HG02623 (cell line): ENCODE results near the gene RAD51AP2.
"Not testable (repeated sequence)": the region's sequence is repeated elsewhere in the genome, so short reads cannot be mapped to it uniquely, and the experiment has no call there.

ENCODE experiments used
- ATAC-seq: cut with Tn5 transposase; IDR thresholded peaks from one replicate; pipeline ENCODE4 v1.9.1; 2021; ENCODE audit warnings: moderate library complexity; ENCODE audit not compliant: unreplicated experiment

Gene RAD51AP2

GRCh38 chr2:17538022-17538843 lies 20.0 kb upstream of the RAD51AP2 start:
- peak; percentile 20 for ATAC-seq

- ATAC-seq: no peak
Observed at GRCh38 chr2:17536416-17536815, 18.2 kb upstream of the RAD51AP2 start.

GRCh38 chr2:17533546-17533945 lies 15.3 kb upstream of the RAD51AP2 start:
- ATAC-seq: no peak

- ATAC-seq: no peak
Observed at GRCh38 chr2:17529771-17530170, 11.5 kb upstream of the RAD51AP2 start.

GRCh38 chr2:17522303-17522702 lies 4.1 kb upstream of the RAD51AP2 start:
- ATAC-seq: no peak

GRCh38 chr2:17521621-17522020 lies 3.4 kb upstream of the RAD51AP2 start:
- ATAC-seq: no peak

GRCh38 chr2:17520761-17521160 lies 2.5 kb upstream of the RAD51AP2 start:
- no peak for ATAC-seq

- ATAC-seq: no peak
Observed at GRCh38 chr2:17519486-17519885, 1.2 kb upstream of the RAD51AP2 start.

- peak; percentile 16 for ATAC-seq
Observed at GRCh38 chr2:17517481-17518211, 594 bp downstream of the RAD51AP2 start.

GRCh38 chr2:17515652-17516051 lies 2.6 kb downstream of the RAD51AP2 start:
- peak; percentile 36 for ATAC-seq

GRCh38 chr2:17506736-17507616 lies 11.3 kb downstream of the RAD51AP2 start:
- no peak for ATAC-seq

- no peak for ATAC-seq
Observed at GRCh38 chr2:17497718-17498117, 20.5 kb downstream of the RAD51AP2 start.

- ATAC-seq: no peak
Observed at GRCh38 chr2:17495590-17495989, 22.6 kb downstream of the RAD51AP2 start.

- not testable (repeated sequence) for ATAC-seq
Observed at GRCh38 chr2:17490165-17490564, 28.1 kb downstream of the RAD51AP2 start.

GRCh38 chr2:17488610-17489009 lies 29.6 kb downstream of the RAD51AP2 start:
- not testable (repeated sequence) for ATAC-seq

- no peak for ATAC-seq
Observed at GRCh38 chr2:17483496-17483895, 34.7 kb downstream of the RAD51AP2 start.

GRCh38 chr2:17482651-17483050 lies 35.6 kb downstream of the RAD51AP2 start:
- no peak for ATAC-seq

- no peak for ATAC-seq
Observed at GRCh38 chr2:17479875-17480274, 38.4 kb downstream of the RAD51AP2 start.

- no peak for ATAC-seq
Observed at GRCh38 chr2:17476830-17477229, 41.4 kb downstream of the RAD51AP2 start.

- no peak for ATAC-seq
Observed at GRCh38 chr2:17476064-17476463, 42.2 kb downstream of the RAD51AP2 start.

GRCh38 chr2:17475286-17475685 lies 43.0 kb downstream of the RAD51AP2 start:
- ATAC-seq: no peak
